Naive thymus-derived CD4-positive, alpha-beta T cell (primary cell): ENCODE results near the gene PROP1. TPM values are rescaled to one million over a fixed set of nuclear protein-coding genes. Genes with fewer than 3 reads are reported as not detected.
A peak's percentile ranks its signal among the peaks of the same experiment; 100 is the strongest.
"Not testable (repeated sequence)": the region's sequence is repeated elsewhere in the genome, so short reads cannot be mapped to it uniquely, and the experiment has no call there.

Experiments used
- ATAC-seq: fragments of 150-1000 bp; cut with Tn5 transposase; 2 replicates; pipeline ENCODE4 v1.10.0; 2021; ENCODE audit warnings: mild to moderate bottlenecking, moderate library complexity
- CTCF ChIA-PET: fragments of 350-600 bp; sonication (Branson Sonifier 250); formaldehyde crosslinking; loops from one replicate; lab custom pipeline; 2021; ENCODE audit warnings: antibody characterized with exemption; lab: Charles Lee
- POLR2A ChIA-PET: fragments of 350-600 bp; sonication (Branson Sonifier 250); formaldehyde crosslinking; loops from one replicate; lab custom pipeline; 2021; ENCODE audit warnings: antibody characterized with exemption, inconsistent platforms; lab: Charles Lee
- DNase-seq, 9 donors: peaks; one replicate each; pipeline versions ENCODE4 v3.0.0 to v3.0.0-alpha.2; 2020 to 2022; ENCODE audit warnings: mixed read lengths in 1 of 9
- H3K27ac ChIP-seq: one replicate; pipeline ENCODE4 v1.7.0; 2013; ENCODE audit warnings: mild to moderate bottlenecking, low read depth, low read length, moderate library complexity
- H3K27me3 ChIP-seq, 2 donors: one replicate each; pipeline ENCODE4 v1.7.0; 2013; ENCODE audit warnings: low read length in 2 of 2, mild to moderate bottlenecking in 2 of 2, moderate library complexity in 2 of 2; ENCODE audit not compliant: control insufficient read depth in 2 of 2, insufficient read depth in 2 of 2
- H3K36me3 ChIP-seq, 3 experiments: 1 replicate in 2 of 3; 2 replicates in 1 of 3; pipeline ENCODE4 v1.7.0; 2013; ENCODE audit warnings: low read length in 3 of 3, mild to moderate bottlenecking in 3 of 3, moderate library complexity in 1 of 3; ENCODE audit not compliant: insufficient read depth in 3 of 3, control insufficient read depth in 2 of 3
- H3K4me1 ChIP-seq, 2 donors: one replicate each; pipeline ENCODE4 v1.7.0; 2013; ENCODE audit warnings: low read length in 2 of 2, mild to moderate bottlenecking in 2 of 2, moderate library complexity in 1 of 2; ENCODE audit not compliant: control insufficient read depth in 2 of 2, insufficient read depth in 2 of 2
- H3K4me3 ChIP-seq: 2 replicates; pipeline ENCODE4 v1.7.0; 2013; ENCODE audit warnings: mild to moderate bottlenecking, low read length
- H3K9me3 ChIP-seq, 3 experiments: 1 replicate in 2 of 3; 2 replicates in 1 of 3; pipeline ENCODE4 v1.7.0; 2013; ENCODE audit warnings: low read length in 3 of 3; ENCODE audit not compliant: control insufficient read depth in 2 of 3
- H3K27ac Mint-ChIP-seq, 9 donors: one replicate each; pipeline ENCODE4 v1.8.0; 2020 to 2022; ENCODE audit warnings: mixed read lengths in 9 of 9, mild to moderate bottlenecking in 8 of 9, moderate library complexity in 5 of 9, inconsistent platforms in 2 of 9
- H3K27me3 Mint-ChIP-seq, 5 donors: one replicate each; pipeline ENCODE4 v1.8.0; 2021 to 2022; ENCODE audit warnings: mixed read lengths in 5 of 5, mild to moderate bottlenecking in 1 of 5
- H3K36me3 Mint-ChIP-seq, 5 donors: one replicate each; pipeline ENCODE4 v1.8.0; 2020 to 2022; ENCODE audit warnings: mixed read lengths in 5 of 5, mild to moderate bottlenecking in 3 of 5, inconsistent platforms in 1 of 5
- H3K4me1 Mint-ChIP-seq, 7 donors: one replicate each; pipeline ENCODE4 v1.8.0; 2020 to 2022; ENCODE audit warnings: mixed read lengths in 7 of 7, mild to moderate bottlenecking in 3 of 7, inconsistent platforms in 1 of 7
- H3K4me3 Mint-ChIP-seq, 10 donors: one replicate each; pipeline ENCODE4 v1.8.0; 2020 to 2022; ENCODE audit warnings: mild to moderate bottlenecking in 10 of 10, mixed read lengths in 10 of 10, moderate library complexity in 6 of 10, inconsistent platforms in 2 of 10
- H3K9me3 Mint-ChIP-seq, 11 donors: one replicate each; pipeline ENCODE4 v1.8.0; 2020 to 2022; ENCODE audit warnings: mixed read lengths in 11 of 11, mild to moderate bottlenecking in 4 of 11, inconsistent platforms in 1 of 11, moderate library complexity in 1 of 11
- intact Hi-C, 2 donors: fragments of 100-400 bp; cut with micrococcal nuclease; formaldehyde crosslinking; loops; one replicate each; pipeline ENCODE4 v1.15.1; 2023
- polyA plus RNA-seq, 2 donors: library from polyadenylated mRNA; unstranded; fragments of 300-500 nt; fragmentation: Illumina TruSeq; gene quantifications; one replicate each; pipeline ENCODE4 v1.2.3, GENCODE V29; 2021
- total RNA-seq, 6 experiments: library from RNA in 5 of 6; stranded (reverse) in 5 of 6; gene quantifications; 1 replicate in 5 of 6; 2 replicates in 1 of 6; pipeline ENCODE4 v1.2.3 and lab custom pipeline; 2021 to 2026

The PROP1 gene
- total and polyA plus RNA-seq, 7 experiments from 2014 or later, result not detected

GRCh38 chr5:177963966-177964365, 32.1 kb downstream of the PROP1 start:
- Mint-ChIP-seq H3K36me3 (peaks cover 0 to 28% (median 8%) of the 10 kb centered on the region in 5 donors), H3K27ac (no peak overlapping the region), H3K9me3 (peaks cover 0 to 2% (median 0%) of the 10 kb centered on the region in 11 donors), H3K4me1 (peaks cover 0 to 6% (median 0%) of the 10 kb centered on the region in 7 donors), H3K27me3 (no peaks in the 10 kb centered on the region), H3K4me3 (no peak overlapping the region)
- H3K9me3 ChIP-seq, result no peaks in the 10 kb centered on the region
- intact Hi-C loops, result no loop called here
- H3K36me3 ChIP-seq, result no peaks in the 10 kb centered on the region
- no peaks in the 10 kb centered on the region for H3K4me1 ChIP-seq
- ChIA-PET POLR2A (no interaction called here), CTCF (no interaction called here)
- ATAC-seq (no peak), DNase-seq (no peak)
- H3K27ac ChIP-seq, result no peak overlapping the region
- no peaks in the 10 kb centered on the region for H3K27me3 ChIP-seq
- H3K4me3 ChIP-seq, result no peak overlapping the region

- no peaks in the 10 kb centered on the region for H3K4me1 ChIP-seq
- H3K4me1 Mint-ChIP-seq, result peaks cover 0 to 6% (median 0%) of the 10 kb centered on the region in 7 donors
- H3K9me3 ChIP-seq, result no peaks in the 10 kb centered on the region
- H3K36me3 Mint-ChIP-seq, result peaks cover 5 to 44% (median 14%) of the 10 kb centered on the region in 5 donors
- ChIA-PET POLR2A (no interaction called here), CTCF (no interaction called here)
- intact Hi-C loops, result no loop called here
- H3K27me3 ChIP-seq, result no peaks in the 10 kb centered on the region
- no peak overlapping the region for H3K4me3 Mint-ChIP-seq
- H3K27me3 Mint-ChIP-seq, result no peaks in the 10 kb centered on the region
- no peak overlapping the region for H3K27ac ChIP-seq
- peak overlapping the region in 1 of 9 donors; percentile 20 for H3K27ac Mint-ChIP-seq
- no peak for DNase-seq
- H3K9me3 Mint-ChIP-seq, result peaks cover 0 to 2% (median 0%) of the 10 kb centered on the region in 11 donors
- no peak overlapping the region for H3K4me3 ChIP-seq
- no peak for ATAC-seq
- peaks cover 0 to 5% (median 0%) of the 10 kb centered on the region in 3 experiments for H3K36me3 ChIP-seq
These were observed 36.7 kb downstream of the PROP1 start for GRCh38 chr5:177959315-177959714.

DNA sequence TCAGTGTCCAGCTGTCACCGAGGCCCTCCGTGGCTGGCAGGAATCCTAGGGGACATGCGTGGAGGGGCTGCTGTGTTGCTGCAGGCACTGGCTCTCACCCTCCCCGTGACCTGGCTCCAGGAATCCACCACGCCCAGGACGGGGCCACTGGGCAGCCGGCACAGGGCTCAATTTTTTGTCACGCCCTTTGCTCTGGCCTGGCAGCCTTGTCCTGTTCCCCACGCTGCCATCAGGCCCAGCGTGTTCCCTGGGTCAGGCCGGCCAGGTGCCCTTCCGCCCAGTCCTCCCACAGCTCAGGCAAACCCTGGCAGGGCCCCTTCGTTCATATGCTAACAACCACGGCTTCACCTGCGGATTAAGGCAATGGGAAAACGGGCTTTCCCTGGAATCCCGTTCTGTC, 37.3 kb downstream of the PROP1 start:
- DNase-seq (no peak), ATAC-seq (no peak)
- H3K4me1 Mint-ChIP-seq, result peaks cover 0 to 6% (median 0%) of the 10 kb centered on the region in 7 donors
- H3K27me3 ChIP-seq, result no peaks in the 10 kb centered on the region
- H3K27ac Mint-ChIP-seq, result no peak overlapping the region
- no peak overlapping the region for H3K4me3 ChIP-seq
- no peaks in the 10 kb centered on the region for H3K9me3 ChIP-seq
- no peak overlapping the region for H3K4me3 Mint-ChIP-seq
- H3K27me3 Mint-ChIP-seq, result no peaks in the 10 kb centered on the region
- H3K27ac ChIP-seq, result no peak overlapping the region
- H3K36me3 ChIP-seq, result peaks cover 0 to 5% (median 0%) of the 10 kb centered on the region in 3 experiments
- H3K36me3 Mint-ChIP-seq, result peaks cover 5 to 38% (median 14%) of the 10 kb centered on the region in 5 donors
- ChIA-PET POLR2A (no interaction called here), CTCF (no interaction called here)
- H3K4me1 ChIP-seq, result no peaks in the 10 kb centered on the region
- intact Hi-C loops, result no loop called here
- peaks cover 0 to 2% (median 0%) of the 10 kb centered on the region in 11 donors for H3K9me3 Mint-ChIP-seq

- Mint-ChIP-seq H3K27me3 (no peaks in the 10 kb centered on the region), H3K36me3 (peaks cover 5 to 30% (median 12%) of the 10 kb centered on the region in 5 donors), H3K9me3 (peaks cover 0 to 2% (median 0%) of the 10 kb centered on the region in 11 donors), H3K4me3 (no peak overlapping the region), H3K4me1 (peaks cover 0 to 6% (median 0%) of the 10 kb centered on the region in 7 donors), H3K27ac (no peak overlapping the region)
- Histone ChIP-seq H3K4me3 (no peak overlapping the region), H3K36me3 (peaks cover 0 to 5% (median 0%) of the 10 kb centered on the region in 3 experiments), H3K27me3 (no peaks in the 10 kb centered on the region), H3K4me1 (no peaks in the 10 kb centered on the region), H3K9me3 (no peaks in the 10 kb centered on the region), H3K27ac (no peak overlapping the region)
- intact Hi-C loops, result no loop called here
- no peak for ATAC-seq
- DNase-seq, result no peak
- CTCF ChIA-PET, result no interaction called here
- POLR2A ChIA-PET, result no interaction called here
These were observed 38.8 kb downstream of the PROP1 start for GRCh38 chr5:177957241-177957640.

DNA sequence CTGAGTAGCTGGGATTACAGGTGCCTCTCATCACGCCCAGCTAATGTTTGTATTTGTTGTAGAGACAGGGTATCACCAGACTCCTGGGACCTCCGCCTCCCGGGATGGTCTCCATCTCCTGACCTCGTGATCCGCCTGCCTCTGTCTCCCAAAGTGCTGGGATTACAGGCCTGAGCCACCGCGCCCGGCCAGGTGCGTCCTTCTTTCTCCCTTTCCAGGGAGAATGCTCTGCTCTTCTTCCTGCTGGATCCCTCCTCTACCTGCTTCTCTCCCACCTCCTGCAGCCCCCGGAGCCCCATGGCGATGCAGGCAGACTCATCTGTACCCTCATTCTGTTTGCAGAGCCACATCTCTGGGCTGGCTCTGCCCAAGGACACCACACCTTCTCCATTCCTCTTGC, 42.9 kb downstream of the PROP1 start:
- intact Hi-C loops, H3K27ac ChIP-seq, H3K4me3 Mint-ChIP-seq, POLR2A ChIA-PET, H3K36me3 ChIP-seq, CTCF ChIA-PET, H3K4me3 ChIP-seq, H3K4me1 ChIP-seq, H3K27me3 ChIP-seq, ATAC-seq, H3K27me3 Mint-ChIP-seq, DNase-seq, H3K4me1 Mint-ChIP-seq, H3K9me3 Mint-ChIP-seq, H3K9me3 ChIP-seq, H3K27ac Mint-ChIP-seq: not testable (repeated sequence)
- peaks cover 0 to 26% (median 12%) of the 10 kb centered on the region in 5 donors for H3K36me3 Mint-ChIP-seq

GRCh38 chr5:177949656-177950055, 46.4 kb downstream of the PROP1 start:
- DNase-seq, H3K4me3 Mint-ChIP-seq, H3K9me3 ChIP-seq, H3K36me3 ChIP-seq, H3K9me3 Mint-ChIP-seq, ATAC-seq, POLR2A ChIA-PET, H3K27ac Mint-ChIP-seq, intact Hi-C loops, H3K27me3 Mint-ChIP-seq, H3K4me1 Mint-ChIP-seq, H3K27me3 ChIP-seq, H3K4me3 ChIP-seq, H3K4me1 ChIP-seq, H3K27ac ChIP-seq, CTCF ChIA-PET: not testable (repeated sequence)
- peaks cover 0 to 17% (median 5%) of the 10 kb centered on the region in 5 donors for H3K36me3 Mint-ChIP-seq

DNA sequence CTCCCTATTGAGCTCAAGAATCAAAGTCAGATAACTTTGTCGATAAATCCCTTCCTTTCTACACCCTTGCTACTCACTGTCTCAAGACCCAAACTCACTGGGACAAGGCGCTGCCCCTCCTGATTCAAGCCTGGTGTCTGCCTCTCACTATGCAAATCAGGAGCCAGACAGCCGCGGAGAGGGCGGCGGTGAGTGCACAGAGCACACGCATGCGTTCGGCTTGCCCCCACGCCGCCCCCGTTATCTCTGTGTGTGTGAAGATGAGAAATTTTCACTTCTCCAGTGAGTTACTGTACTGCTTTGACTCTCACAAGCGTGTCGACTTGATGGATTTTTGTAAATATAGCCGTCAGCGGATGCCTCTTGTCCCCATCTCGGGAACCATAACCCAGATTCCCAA, 47.0 kb downstream of the PROP1 start:
- POLR2A ChIA-PET, H3K4me3 Mint-ChIP-seq, H3K27me3 Mint-ChIP-seq, H3K27me3 ChIP-seq, H3K9me3 ChIP-seq, H3K4me3 ChIP-seq, ATAC-seq, DNase-seq, H3K4me1 Mint-ChIP-seq, intact Hi-C loops, H3K27ac ChIP-seq, H3K27ac Mint-ChIP-seq, H3K9me3 Mint-ChIP-seq, H3K4me1 ChIP-seq, CTCF ChIA-PET, H3K36me3 ChIP-seq: not testable (repeated sequence)
- peaks cover 0 to 17% (median 5%) of the 10 kb centered on the region in 5 donors for H3K36me3 Mint-ChIP-seq
